CD4-positive, CD25-positive, alpha-beta regulatory T cell (primary cell): ENCODE results near the gene RTCB. TPM values are rescaled to one million over a fixed set of nuclear protein-coding genes. Genes with fewer than 3 reads are reported as not detected.

Experiments used
- ATAC-seq, 2 donors: fragments of 150-1000 bp; cut with Tn5 transposase; one replicate each; pipeline ENCODE4 v1.10.0; 2021; ENCODE audit warnings: low read depth in 2 of 2, moderate number of reproducible peaks in 2 of 2, moderate library complexity in 1 of 2
- DNase-seq, 3 donors: peaks; one replicate each; pipeline versions ENCODE4 v3.0.0 to v3.0.0-alpha.2; 2012 to 2022; ENCODE audit warnings: mixed read lengths in 1 of 3
- H3K27ac ChIP-seq: one replicate; pipeline ENCODE4 v1.7.0; 2013; ENCODE audit warnings: mild to moderate bottlenecking, low read length; ENCODE audit not compliant: insufficient read depth, poor library complexity, severe bottlenecking
- H3K27me3 ChIP-seq: one replicate; pipeline ENCODE4 v1.7.0; 2013; ENCODE audit warnings: low read length; ENCODE audit not compliant: control insufficient read depth, insufficient read depth
- H3K36me3 ChIP-seq: one replicate; pipeline ENCODE4 v1.7.0; 2013; ENCODE audit warnings: mild to moderate bottlenecking, low read length, moderate library complexity; ENCODE audit not compliant: control insufficient read depth, insufficient read depth
- H3K4me1 ChIP-seq: 2 replicates; pipeline ENCODE4 v1.7.0; 2013; ENCODE audit warnings: mild to moderate bottlenecking, low read length; ENCODE audit not compliant: insufficient read depth, control insufficient read depth, poor library complexity, severe bottlenecking
- H3K4me3 ChIP-seq: one replicate; pipeline ENCODE4 v1.7.0; 2013; ENCODE audit warnings: low read depth, mild to moderate bottlenecking, low read length, moderate library complexity
- H3K9me3 ChIP-seq, 2 experiments: 1 replicate in 1 of 2; 2 replicates in 1 of 2; pipeline ENCODE4 v1.7.0; 2013; ENCODE audit warnings: low read length in 2 of 2, mild to moderate bottlenecking in 1 of 2, moderate library complexity in 1 of 2; ENCODE audit not compliant: control insufficient read depth in 2 of 2
- H3K27ac Mint-ChIP-seq, 3 donors: one replicate each; pipeline ENCODE4 v1.8.0; 2020 to 2022; ENCODE audit warnings: mild to moderate bottlenecking in 3 of 3, mixed read lengths in 3 of 3, moderate library complexity in 2 of 3
- H3K27me3 Mint-ChIP-seq: one replicate; pipeline ENCODE4 v1.8.0; 2022; ENCODE audit warnings: mild to moderate bottlenecking, mixed read lengths
- H3K36me3 Mint-ChIP-seq: one replicate; pipeline ENCODE4 v1.8.0; 2020; ENCODE audit warnings: mixed read lengths
- H3K4me1 Mint-ChIP-seq, 4 donors: one replicate each; pipeline ENCODE4 v1.8.0; 2020 to 2022; ENCODE audit warnings: mixed read lengths in 4 of 4, mild to moderate bottlenecking in 1 of 4
- H3K4me3 Mint-ChIP-seq, 4 donors: one replicate each; pipeline ENCODE4 v1.8.0; 2020 to 2022; ENCODE audit warnings: mild to moderate bottlenecking in 4 of 4, mixed read lengths in 4 of 4, moderate library complexity in 3 of 4
- H3K9me3 Mint-ChIP-seq, 7 donors: one replicate each; pipeline ENCODE4 v1.8.0; 2020 to 2022; ENCODE audit warnings: mixed read lengths in 7 of 7, mild to moderate bottlenecking in 3 of 7, moderate library complexity in 2 of 7
- polyA plus RNA-seq, 4 donors: library from polyadenylated mRNA; unstranded; fragments of 300-500 nt; fragmentation: Illumina TruSeq; gene quantifications; one replicate each; pipeline ENCODE4 v1.2.3, GENCODE V29; 2021
- total RNA-seq: library from RNA; stranded (reverse); gene quantifications from one replicate; pipeline ENCODE4 v1.2.3, GENCODE V29; 2022

RTCB gene
- total and polyA plus RNA-seq, 5 donors from 2014 or later: 39.0 to 125 (median 112) TPM

GRCh38 chr22:32389685-32390084 lies 22.4 kb downstream of the RTCB start:
- peak overlapping the region in 2 of 3 donors; percentile 18 to 68 for H3K27ac Mint-ChIP-seq
- H3K4me3 Mint-ChIP-seq: no peak overlapping the region
- H3K4me1 ChIP-seq: no peaks in the 10 kb centered on the region
- H3K4me3 ChIP-seq: no peak overlapping the region
- H3K9me3 Mint-ChIP-seq: no peaks in the 10 kb centered on the region
- no peak overlapping the region for H3K27ac ChIP-seq
- ATAC-seq (no peak), DNase-seq (peak in 1 of 3 donors; percentile 47)
- peaks cover 78% of the 10 kb centered on the region for H3K36me3 ChIP-seq
- no peaks in the 10 kb centered on the region for H3K27me3 ChIP-seq
- H3K9me3 ChIP-seq: no peaks in the 10 kb centered on the region
- peaks cover 0 to 12% (median 3%) of the 10 kb centered on the region in 4 donors for H3K4me1 Mint-ChIP-seq
- peaks cover 49% of the 10 kb centered on the region for H3K36me3 Mint-ChIP-seq
- no peaks in the 10 kb centered on the region for H3K27me3 Mint-ChIP-seq

DNA sequence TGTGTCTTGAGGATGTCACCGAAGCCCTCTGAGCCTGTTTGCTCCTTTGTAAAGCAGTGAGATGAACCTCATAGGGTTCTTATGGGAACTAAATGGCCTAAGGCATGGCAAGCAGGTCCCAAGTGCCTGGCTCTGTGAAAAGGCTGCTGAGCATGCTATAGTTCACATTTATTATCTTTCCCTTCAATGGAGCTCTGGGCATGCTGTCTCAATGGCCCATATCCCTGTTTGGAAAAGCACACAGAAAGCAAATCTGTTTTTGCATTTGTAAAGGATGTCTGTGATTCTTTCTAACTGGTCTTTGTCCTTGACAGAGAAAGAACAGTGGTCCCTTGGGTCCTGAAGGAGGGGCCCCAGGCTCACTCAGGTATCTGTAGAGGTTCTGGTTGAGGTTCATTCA lies 26.4 kb downstream of the RTCB start:
- Mint-ChIP-seq H3K27me3 (no peaks in the 10 kb centered on the region), H3K9me3 (no peaks in the 10 kb centered on the region), H3K27ac (no peak overlapping the region), H3K4me3 (no peak overlapping the region), H3K4me1 (peaks cover 0 to 5% (median 2%) of the 10 kb centered on the region in 4 donors), H3K36me3 (peaks cover 27% of the 10 kb centered on the region)
- Histone ChIP-seq H3K27ac (no peak overlapping the region), H3K4me3 (no peak overlapping the region), H3K4me1 (no peaks in the 10 kb centered on the region), H3K36me3 (peaks cover 44% of the 10 kb centered on the region), H3K27me3 (no peaks in the 10 kb centered on the region), H3K9me3 (no peaks in the 10 kb centered on the region)
- no peak for DNase-seq
- no peak for ATAC-seq

DNA sequence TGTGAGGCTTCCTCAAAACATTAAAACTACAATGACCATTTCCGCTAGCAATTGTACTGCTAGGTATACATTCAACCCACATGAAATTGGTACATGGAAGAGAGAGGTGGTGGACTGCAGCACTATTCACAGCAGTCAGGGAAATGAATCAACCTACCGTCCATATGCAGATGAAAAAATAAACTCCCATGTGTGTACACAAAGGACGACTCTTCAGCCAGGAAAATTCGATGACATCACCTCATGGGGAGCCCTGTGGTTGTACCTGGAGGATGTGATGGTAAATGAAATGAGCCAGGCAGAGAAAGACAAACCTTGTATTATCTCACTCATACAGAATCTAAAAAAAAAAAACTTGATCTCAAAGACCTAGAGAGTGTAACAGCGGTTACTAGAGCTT lies 31.1 kb downstream of the RTCB start:
- H3K4me3 Mint-ChIP-seq: no peak overlapping the region
- Histone ChIP-seq H3K27ac (no peak overlapping the region), H3K27me3 (no peaks in the 10 kb centered on the region), H3K4me3 (no peak overlapping the region), H3K4me1 (no peaks in the 10 kb centered on the region), H3K9me3 (no peaks in the 10 kb centered on the region), H3K36me3 (peaks cover 8% of the 10 kb centered on the region)
- no peak overlapping the region for H3K27ac Mint-ChIP-seq
- H3K4me1 Mint-ChIP-seq: no peaks in the 10 kb centered on the region
- H3K9me3 Mint-ChIP-seq: no peaks in the 10 kb centered on the region
- H3K27me3 Mint-ChIP-seq: no peaks in the 10 kb centered on the region
- DNase-seq (no peak), ATAC-seq (no peak)
- H3K36me3 Mint-ChIP-seq: peaks cover under 1% of the 10 kb centered on the region

DNA sequence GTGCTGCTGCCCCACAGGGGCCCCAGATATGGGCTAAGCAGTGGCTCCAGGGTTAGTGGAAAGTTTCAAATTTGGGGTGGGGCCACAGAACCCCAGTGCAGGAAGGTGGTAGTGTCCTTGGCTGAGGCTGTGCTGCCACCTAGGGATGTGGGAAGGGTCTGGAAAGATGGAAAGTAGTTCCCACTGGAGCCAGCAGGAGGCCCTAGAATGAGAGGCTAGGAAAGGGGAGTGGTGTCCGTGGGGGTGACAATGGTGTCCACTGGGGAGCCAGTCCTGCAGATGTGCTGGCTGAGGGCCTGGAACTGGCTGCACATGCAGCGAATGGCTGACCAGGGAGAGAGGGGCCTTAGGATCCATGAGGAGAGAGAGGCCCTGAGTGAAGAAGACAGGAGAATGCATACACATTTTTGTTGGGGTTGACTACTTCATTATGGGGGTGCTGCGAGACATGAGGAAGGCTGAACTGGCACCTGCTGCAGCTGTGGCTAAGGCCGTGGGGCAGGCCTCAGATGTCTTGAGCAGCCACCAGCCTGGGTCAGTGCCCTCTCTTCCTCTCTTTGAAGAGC lies 33.3 kb downstream of the RTCB start:
- no peaks in the 10 kb centered on the region for H3K36me3 Mint-ChIP-seq
- DNase-seq: peak in 1 of 3 donors; percentile 16
- H3K4me3 Mint-ChIP-seq: no peak overlapping the region
- no peak overlapping the region for H3K4me3 ChIP-seq
- no peaks in the 10 kb centered on the region for H3K27me3 ChIP-seq
- ATAC-seq: no peak
- H3K36me3 ChIP-seq: no peaks in the 10 kb centered on the region
- H3K27ac Mint-ChIP-seq: no peak overlapping the region
- H3K27ac ChIP-seq: no peak overlapping the region
- no peaks in the 10 kb centered on the region for H3K4me1 ChIP-seq
- peaks cover 7% of the 10 kb centered on the region for H3K27me3 Mint-ChIP-seq
- no peaks in the 10 kb centered on the region for H3K9me3 ChIP-seq
- H3K4me1 Mint-ChIP-seq: no peaks in the 10 kb centered on the region
- no peaks in the 10 kb centered on the region for H3K9me3 Mint-ChIP-seq

DNA sequence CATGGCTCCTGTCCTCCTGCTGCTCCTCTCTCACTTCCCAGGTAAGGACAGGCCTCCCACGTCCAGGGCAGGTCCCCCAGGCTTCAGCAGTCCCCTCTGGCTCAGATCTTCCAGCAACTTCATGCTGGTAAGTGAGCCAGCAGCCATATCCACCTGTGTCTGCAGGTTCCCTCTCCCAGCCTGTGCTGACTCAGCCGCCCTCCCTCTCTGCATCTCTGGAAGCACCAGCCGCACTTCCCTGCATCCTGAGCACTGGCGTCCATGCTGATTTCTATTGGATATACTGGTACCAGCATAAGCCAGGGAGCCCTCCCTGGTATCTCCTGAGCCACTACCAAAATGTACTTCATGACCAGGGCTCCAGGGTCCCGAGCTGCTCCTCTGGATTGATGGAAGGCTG lies 35.4 kb downstream of the RTCB start:
- H3K9me3 Mint-ChIP-seq: no peaks in the 10 kb centered on the region
- ATAC-seq: no peak
- no peak overlapping the region for H3K27ac ChIP-seq
- peaks cover 10% of the 10 kb centered on the region for H3K27me3 Mint-ChIP-seq
- no peaks in the 10 kb centered on the region for H3K36me3 ChIP-seq
- no peak overlapping the region for H3K4me3 ChIP-seq
- no peaks in the 10 kb centered on the region for H3K4me1 ChIP-seq
- H3K9me3 ChIP-seq: no peaks in the 10 kb centered on the region
- DNase-seq: no peak
- H3K27me3 ChIP-seq: no peaks in the 10 kb centered on the region
- H3K4me3 Mint-ChIP-seq: no peak overlapping the region
- H3K27ac Mint-ChIP-seq: no peak overlapping the region
- H3K4me1 Mint-ChIP-seq: no peaks in the 10 kb centered on the region
- no peaks in the 10 kb centered on the region for H3K36me3 Mint-ChIP-seq

DNA sequence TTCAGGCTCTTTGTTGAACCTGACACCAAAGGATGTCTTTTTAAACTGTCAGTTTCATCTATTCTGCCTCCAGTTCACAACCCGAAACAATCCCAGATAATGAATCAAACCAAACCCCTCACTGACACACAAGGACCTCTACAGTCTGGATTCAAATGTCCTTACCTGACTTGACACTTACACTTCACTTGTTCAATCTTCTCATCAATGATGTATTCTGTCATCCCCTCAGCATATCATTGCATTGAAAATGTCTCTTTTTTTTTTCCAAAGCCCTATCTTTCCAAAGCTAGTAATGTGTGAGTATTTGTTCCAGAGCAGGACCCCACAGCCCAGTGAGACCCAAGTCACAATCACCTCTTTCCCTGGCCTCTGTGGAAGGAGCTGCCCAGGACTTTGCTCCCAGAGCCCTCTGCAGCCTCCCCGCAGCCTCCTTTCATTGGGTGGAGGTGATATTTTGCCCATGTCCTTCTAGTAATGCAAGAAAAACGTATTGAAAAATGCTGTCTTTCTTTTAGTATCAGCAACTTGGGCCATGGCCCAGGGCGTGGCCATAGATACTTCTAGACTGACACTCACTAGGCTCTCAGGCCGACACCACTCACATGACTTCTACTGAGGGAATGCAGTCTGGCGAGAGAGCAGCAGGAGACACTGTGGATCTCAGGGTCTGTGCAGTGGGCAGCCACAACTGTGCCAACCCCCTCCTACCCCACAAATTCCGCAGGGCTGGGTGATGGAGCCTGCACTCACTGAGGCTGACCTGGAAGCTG lies 36.2 kb downstream of the RTCB start:
- H3K36me3 Mint-ChIP-seq: no peaks in the 10 kb centered on the region
- H3K4me1 Mint-ChIP-seq: no peaks in the 10 kb centered on the region
- no peaks in the 10 kb centered on the region for H3K9me3 Mint-ChIP-seq
- H3K4me1 ChIP-seq: no peaks in the 10 kb centered on the region
- H3K36me3 ChIP-seq: no peaks in the 10 kb centered on the region
- H3K27me3 Mint-ChIP-seq: peaks cover 10% of the 10 kb centered on the region
- DNase-seq: no peak
- no peak overlapping the region for H3K27ac ChIP-seq
- H3K27ac Mint-ChIP-seq: no peak overlapping the region
- ATAC-seq: no peak
- H3K4me3 Mint-ChIP-seq: no peak overlapping the region
- H3K4me3 ChIP-seq: no peak overlapping the region
- no peaks in the 10 kb centered on the region for H3K27me3 ChIP-seq
- H3K9me3 ChIP-seq: no peaks in the 10 kb centered on the region

DNA sequence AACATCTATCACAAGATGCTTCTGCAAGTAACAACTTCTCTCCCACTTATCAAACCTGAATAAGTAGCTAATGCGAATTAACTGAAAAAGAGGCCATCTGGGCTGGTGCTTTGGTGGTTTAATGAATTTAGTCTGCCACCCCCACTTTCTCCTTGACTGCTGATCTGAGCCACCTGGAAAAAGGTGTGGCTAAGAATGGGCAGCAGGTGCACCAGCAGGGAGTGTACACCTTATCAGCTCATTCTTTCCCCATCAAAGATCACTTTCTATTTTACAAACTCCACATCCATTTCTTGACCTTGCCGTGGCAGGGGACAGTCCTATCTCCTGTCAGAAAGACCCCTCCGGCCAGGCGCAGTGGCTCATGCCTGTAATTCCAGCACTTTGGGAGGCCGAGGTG lies 47.8 kb downstream of the RTCB start:
- H3K4me3 Mint-ChIP-seq: no peak overlapping the region
- ATAC-seq: no peak
- no peaks in the 10 kb centered on the region for H3K27me3 Mint-ChIP-seq
- H3K4me3 ChIP-seq: no peak overlapping the region
- H3K4me1 ChIP-seq: no peaks in the 10 kb centered on the region
- peaks cover 2% of the 10 kb centered on the region for H3K27me3 ChIP-seq
- no peaks in the 10 kb centered on the region for H3K36me3 ChIP-seq
- no peaks in the 10 kb centered on the region for H3K9me3 ChIP-seq
- H3K27ac Mint-ChIP-seq: no peak overlapping the region
- no peaks in the 10 kb centered on the region for H3K4me1 Mint-ChIP-seq
- no peak overlapping the region for H3K27ac ChIP-seq
- H3K36me3 Mint-ChIP-seq: peaks cover 4% of the 10 kb centered on the region
- DNase-seq: no peak
- H3K9me3 Mint-ChIP-seq: peaks cover 0 to 1% (median 0%) of the 10 kb centered on the region in 7 donors

- H3K4me3 ChIP-seq: no peak overlapping the region
- H3K36me3 ChIP-seq: no peaks in the 10 kb centered on the region
- no peaks in the 10 kb centered on the region for H3K4me1 ChIP-seq
- H3K4me1 Mint-ChIP-seq: no peaks in the 10 kb centered on the region
- peaks cover 0 to 1% (median 0%) of the 10 kb centered on the region in 7 donors for H3K9me3 Mint-ChIP-seq
- H3K27ac Mint-ChIP-seq: no peak overlapping the region
- no peak overlapping the region for H3K4me3 Mint-ChIP-seq
- peaks cover under 1% of the 10 kb centered on the region for H3K27me3 Mint-ChIP-seq
- H3K9me3 ChIP-seq: no peaks in the 10 kb centered on the region
- ATAC-seq (no peak), DNase-seq (no peak)
- peaks cover 4% of the 10 kb centered on the region for H3K36me3 Mint-ChIP-seq
- peaks cover 2% of the 10 kb centered on the region for H3K27me3 ChIP-seq
- H3K27ac ChIP-seq: no peak overlapping the region
Observed at GRCh38 chr22:32361257-32361656, 50.8 kb downstream of the RTCB start.
